ENCODE measurements around the gene ACVR1B.
A peak's percentile ranks its signal among the peaks of the same experiment; 100 is the strongest.

ACVR1B gene

GRCh38 chr12:51920046-51920445 lies 31.5 kb upstream of the ACVR1B start:
- Histone ChIP-seq H3K9ac (ENCODE audit: low read length) (no peak overlapping the region), H3K36me3 (ENCODE audit: control insufficient read depth, insufficient read depth, low read length) (no peaks in the 10 kb centered on the region), H3K27ac (ENCODE audit: low read depth, low read length) (no peak overlapping the region), H3K4me1 (ENCODE audit: control insufficient read depth, insufficient read depth, low read length) (peaks cover 28% of the 10 kb centered on the region), H3K9me3 (ENCODE audit: control insufficient read depth, insufficient read depth, low read depth, low read length) (no peaks in the 10 kb centered on the region), H3K4me3 (ENCODE audit: low read depth, low read length) (no peak overlapping the region), H3K27me3 (ENCODE audit: control insufficient read depth, insufficient read depth, low read length) (peaks cover 16% of the 10 kb centered on the region)

GRCh38 chr12:51921017-51921725 lies 30.3 kb upstream of the ACVR1B start:
- no peaks in the 10 kb centered on the region for H3K36me3 ChIP-seq (ENCODE audit: control insufficient read depth, insufficient read depth, low read length)
- H3K4me3 ChIP-seq (ENCODE audit: low read depth, low read length) = no peak overlapping the region
- H3K27ac ChIP-seq (ENCODE audit: low read depth, low read length) = no peak overlapping the region
- peaks cover 25% of the 10 kb centered on the region for H3K4me1 ChIP-seq (ENCODE audit: control insufficient read depth, insufficient read depth, low read length)
- H3K9me3 ChIP-seq (ENCODE audit: control insufficient read depth, insufficient read depth, low read depth, low read length) = no peaks in the 10 kb centered on the region
- peaks cover 19% of the 10 kb centered on the region for H3K27me3 ChIP-seq (ENCODE audit: control insufficient read depth, insufficient read depth, low read length)
- no peak overlapping the region for H3K9ac ChIP-seq (ENCODE audit: low read length)

- H3K9ac ChIP-seq (ENCODE audit: low read length) = no peak overlapping the region
- no peaks in the 10 kb centered on the region for H3K9me3 ChIP-seq (ENCODE audit: control insufficient read depth, insufficient read depth, low read depth, low read length)
- no peak overlapping the region for H3K27ac ChIP-seq (ENCODE audit: low read depth, low read length)
Measured at GRCh38 chr12:51922146-51922545, 29.4 kb upstream of the ACVR1B start.

DNA sequence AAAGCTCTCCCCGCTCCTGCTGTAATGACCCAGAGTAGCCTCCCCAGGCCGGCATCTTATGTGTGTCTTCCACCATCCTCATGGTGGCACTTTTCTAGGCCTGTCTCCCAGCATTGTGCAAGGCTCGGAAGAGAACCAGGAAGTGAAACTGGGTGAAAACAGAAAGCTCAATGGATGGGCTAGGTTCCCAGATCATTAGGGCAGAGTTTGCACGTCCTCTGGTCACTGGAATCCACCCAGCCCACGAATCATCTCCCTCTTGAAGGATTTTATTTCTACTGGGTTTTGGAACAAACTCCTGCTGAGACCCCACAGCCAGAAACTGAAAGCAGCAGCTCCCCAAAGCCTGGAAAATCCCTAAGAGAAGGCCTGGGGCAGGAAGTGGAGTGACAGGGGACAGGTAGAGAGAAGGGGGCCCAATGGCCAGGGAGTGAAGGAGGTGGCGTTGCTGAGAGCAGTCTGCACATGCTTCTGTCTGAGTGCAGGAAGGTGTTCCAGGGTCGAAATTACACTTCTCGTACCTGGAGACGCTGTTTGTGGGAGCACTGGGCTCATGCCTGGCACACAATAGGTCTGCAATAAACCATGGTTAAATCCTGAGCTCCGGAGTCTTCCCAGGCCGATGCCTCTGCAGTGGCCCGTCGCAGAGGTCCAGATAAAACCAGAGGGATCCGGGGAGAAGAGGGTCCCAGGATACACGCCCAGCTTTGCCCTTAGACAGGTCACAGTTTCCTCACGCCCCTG lies 28.6 kb upstream of the ACVR1B start:
- no peaks in the 10 kb centered on the region for H3K9me3 ChIP-seq (ENCODE audit: control insufficient read depth, insufficient read depth, low read depth, low read length)
- peaks cover 29% of the 10 kb centered on the region for H3K4me1 ChIP-seq (ENCODE audit: control insufficient read depth, insufficient read depth, low read length)
- peaks cover 19% of the 10 kb centered on the region for H3K27me3 ChIP-seq (ENCODE audit: control insufficient read depth, insufficient read depth, low read length)
- no peaks in the 10 kb centered on the region for H3K36me3 ChIP-seq (ENCODE audit: control insufficient read depth, insufficient read depth, low read length)
- 0 out of 2 replicates have a peak overlapping the region, but pooled peaks have one; percentile 7 for H3K4me3 ChIP-seq (ENCODE audit: low read depth, low read length)
- no peak overlapping the region for H3K27ac ChIP-seq (ENCODE audit: low read depth, low read length)
- no peak overlapping the region for H3K9ac ChIP-seq (ENCODE audit: low read length)

More at GRCh38 chr12:51922146-51922545, 29.4 kb upstream of the ACVR1B start:
- H3K4me1 ChIP-seq (ENCODE audit: control insufficient read depth, insufficient read depth, low read length) = peaks cover 29% of the 10 kb centered on the region
- no peak overlapping the region for H3K4me3 ChIP-seq (ENCODE audit: low read depth, low read length)
- H3K36me3 ChIP-seq (ENCODE audit: control insufficient read depth, insufficient read depth, low read length) = no peaks in the 10 kb centered on the region
- H3K27me3 ChIP-seq (ENCODE audit: control insufficient read depth, insufficient read depth, low read length) = peaks cover 19% of the 10 kb centered on the region

- Histone ChIP-seq H3K36me3 (ENCODE audit: control insufficient read depth, insufficient read depth, low read length) (no peaks in the 10 kb centered on the region), H3K27me3 (ENCODE audit: control insufficient read depth, insufficient read depth, low read length) (peaks cover 19% of the 10 kb centered on the region), H3K4me1 (ENCODE audit: control insufficient read depth, insufficient read depth, low read length) (peaks cover 29% of the 10 kb centered on the region), H3K4me3 (ENCODE audit: low read depth, low read length) (peak overlapping the region; percentile 34), H3K9me3 (ENCODE audit: control insufficient read depth, insufficient read depth, low read depth, low read length) (no peaks in the 10 kb centered on the region), H3K27ac (ENCODE audit: low read depth, low read length) (no peak overlapping the region), H3K9ac (ENCODE audit: low read length) (no peak overlapping the region)
Measured at GRCh38 chr12:51923506-51924365, 27.8 kb upstream of the ACVR1B start.

DNA sequence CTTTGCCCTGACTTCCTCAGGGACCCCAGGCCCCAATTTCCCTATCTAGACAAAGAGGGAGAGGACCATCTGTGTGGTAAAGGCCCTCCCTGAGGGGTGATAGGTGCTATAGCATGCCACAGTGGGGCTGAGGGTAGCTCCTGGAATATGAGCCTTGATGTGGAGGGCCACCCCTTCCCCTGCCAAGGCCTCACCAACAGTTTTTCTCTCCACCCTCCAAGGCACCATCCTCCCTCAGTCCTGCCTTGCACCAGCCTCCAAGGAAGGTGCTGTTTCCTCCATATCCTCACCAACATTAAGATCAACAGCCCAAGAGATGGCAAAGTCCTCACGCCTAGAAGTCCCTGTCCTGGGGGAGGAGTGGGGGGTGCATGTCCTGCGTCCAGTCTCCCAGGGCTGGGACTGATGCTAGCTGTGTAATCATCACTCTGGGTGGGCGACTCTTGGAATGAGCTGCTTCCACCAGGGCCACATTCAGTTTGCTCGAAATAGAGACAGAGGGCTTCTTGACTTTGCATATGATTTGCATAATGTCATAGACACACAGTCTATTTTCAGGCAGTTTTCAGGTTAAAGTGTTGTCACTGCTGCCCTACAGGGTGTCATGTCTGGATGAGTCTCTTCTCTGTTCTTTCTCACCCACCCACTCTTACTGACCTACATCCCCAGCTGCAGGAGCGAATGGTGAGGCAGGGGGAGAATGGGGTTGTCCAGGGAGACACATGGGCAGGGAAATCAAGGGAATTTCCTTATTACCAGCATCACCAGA lies 26.8 kb upstream of the ACVR1B start:
- Histone ChIP-seq H3K27me3 (ENCODE audit: control insufficient read depth, insufficient read depth, low read length) (peaks cover 19% of the 10 kb centered on the region), H3K9me3 (ENCODE audit: control insufficient read depth, insufficient read depth, low read depth, low read length) (no peaks in the 10 kb centered on the region)

DNA sequence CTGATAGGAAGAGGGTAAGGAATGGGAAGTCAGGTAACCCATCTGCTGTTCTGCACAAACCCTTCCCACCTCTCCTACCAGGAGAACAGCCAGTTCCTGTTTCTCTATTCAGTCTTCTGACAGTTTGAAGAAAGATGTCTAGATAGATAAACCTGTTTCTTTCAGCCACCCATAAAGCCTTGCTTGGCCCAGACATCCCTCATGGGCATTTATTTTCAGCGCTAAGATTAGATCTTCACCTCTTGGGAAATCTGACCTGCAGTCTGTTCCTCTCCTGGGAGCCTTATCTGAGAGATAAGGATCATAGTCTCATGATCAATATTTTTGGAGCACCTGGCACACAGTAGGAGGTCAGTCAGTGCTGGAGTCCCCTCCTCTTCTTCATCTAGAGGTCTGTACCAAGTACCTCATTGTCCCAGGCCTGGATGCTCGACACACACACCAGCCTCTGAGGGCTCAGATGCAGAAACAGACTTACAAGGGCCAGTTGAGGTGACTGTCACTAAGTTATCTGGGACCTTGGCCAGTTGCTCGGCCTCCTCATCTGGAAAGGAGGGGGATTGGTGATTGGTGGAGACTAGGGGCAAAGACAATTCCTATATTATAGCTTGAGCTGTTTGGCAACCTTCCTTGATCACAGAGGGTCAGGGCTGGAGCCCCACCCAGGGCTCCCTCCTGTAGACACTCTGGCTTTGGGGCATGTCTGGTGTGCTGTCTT lies 26.0 kb upstream of the ACVR1B start:
- no peaks in the 10 kb centered on the region for H3K36me3 ChIP-seq (ENCODE audit: control insufficient read depth, insufficient read depth, low read length)
- no peak overlapping the region for H3K27ac ChIP-seq (ENCODE audit: low read depth, low read length)
- H3K9ac ChIP-seq (ENCODE audit: low read length) = no peak overlapping the region
- peaks cover 19% of the 10 kb centered on the region for H3K27me3 ChIP-seq (ENCODE audit: control insufficient read depth, insufficient read depth, low read length)
- no peak overlapping the region for H3K4me3 ChIP-seq (ENCODE audit: low read depth, low read length)
- H3K4me1 ChIP-seq (ENCODE audit: control insufficient read depth, insufficient read depth, low read length) = peaks cover 29% of the 10 kb centered on the region
- no peaks in the 10 kb centered on the region for H3K9me3 ChIP-seq (ENCODE audit: control insufficient read depth, insufficient read depth, low read depth, low read length)

More for the DNA sequence above, 26.8 kb upstream of the ACVR1B start:
- no peak overlapping the region for H3K27ac ChIP-seq (ENCODE audit: low read depth, low read length)
- no peak overlapping the region for H3K4me3 ChIP-seq (ENCODE audit: low read depth, low read length)
- H3K9ac ChIP-seq (ENCODE audit: low read length) = no peak overlapping the region
- no peaks in the 10 kb centered on the region for H3K36me3 ChIP-seq (ENCODE audit: control insufficient read depth, insufficient read depth, low read length)
- peaks cover 29% of the 10 kb centered on the region for H3K4me1 ChIP-seq (ENCODE audit: control insufficient read depth, insufficient read depth, low read length)

DNA sequence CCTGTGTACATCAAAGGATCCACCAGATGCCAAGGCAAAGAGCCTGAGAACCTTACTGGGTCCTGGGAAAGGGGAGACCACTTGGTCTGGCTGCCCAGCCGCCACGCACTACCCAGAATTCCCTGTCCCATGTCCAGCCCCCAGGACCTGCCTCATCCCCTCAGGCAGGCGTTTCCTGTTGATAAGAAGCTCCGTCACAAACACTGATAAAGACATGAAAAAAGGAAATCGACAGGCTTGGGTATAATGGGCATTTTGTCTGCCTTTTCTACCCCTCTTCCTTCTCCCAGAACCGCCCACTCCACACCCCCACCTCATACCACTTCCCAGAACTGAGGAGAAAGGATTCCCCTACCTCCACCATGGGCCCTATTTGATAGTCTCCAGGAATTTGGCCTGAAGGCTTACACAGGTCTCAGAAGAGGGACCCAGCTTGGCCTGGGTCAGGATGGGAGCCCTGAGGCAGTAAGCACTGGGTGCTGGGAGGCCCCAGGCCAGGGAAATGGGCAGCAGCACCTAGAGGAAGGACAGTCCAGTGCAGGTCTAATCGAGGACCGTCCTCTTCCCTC lies 25.4 kb upstream of the ACVR1B start:
- H3K27ac ChIP-seq (ENCODE audit: low read depth, low read length) = no peak overlapping the region; the same call in 1 of the 2 replicates
- no peaks in the 10 kb centered on the region for H3K36me3 ChIP-seq (ENCODE audit: control insufficient read depth, insufficient read depth, low read length)
- H3K9me3 ChIP-seq (ENCODE audit: control insufficient read depth, insufficient read depth, low read depth, low read length) = no peaks in the 10 kb centered on the region
- H3K9ac ChIP-seq (ENCODE audit: low read length) = no peak overlapping the region
- H3K4me1 ChIP-seq (ENCODE audit: control insufficient read depth, insufficient read depth, low read length) = peaks cover 26% of the 10 kb centered on the region
- H3K4me3 ChIP-seq (ENCODE audit: low read depth, low read length) = no peak overlapping the region
- H3K27me3 ChIP-seq (ENCODE audit: control insufficient read depth, insufficient read depth, low read length) = peaks cover 19% of the 10 kb centered on the region

DNA sequence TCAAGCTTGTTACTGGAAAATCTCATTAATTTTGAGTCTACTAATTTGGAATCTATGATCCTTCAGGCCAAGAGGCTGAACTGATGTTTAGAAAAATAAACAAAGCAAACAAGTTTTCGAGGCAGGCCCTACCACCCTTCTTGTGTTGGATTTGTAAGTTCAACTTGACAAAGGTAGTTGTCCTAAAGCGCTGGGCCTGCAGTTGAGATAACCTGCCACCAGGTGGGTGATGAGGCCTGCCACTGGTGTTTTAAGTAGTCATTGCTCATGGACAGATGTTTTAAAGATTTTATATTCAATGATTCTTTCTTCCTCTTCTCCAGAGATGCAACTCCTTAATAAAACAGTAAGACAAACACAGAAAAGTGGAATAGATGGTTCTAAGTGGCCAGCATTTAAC lies 24.8 kb upstream of the ACVR1B start:
- peaks cover 19% of the 10 kb centered on the region for H3K27me3 ChIP-seq (ENCODE audit: control insufficient read depth, insufficient read depth, low read length)
- H3K27ac ChIP-seq (ENCODE audit: low read depth, low read length) = no peak overlapping the region; the same call in 1 of the 2 replicates
- H3K9me3 ChIP-seq (ENCODE audit: control insufficient read depth, insufficient read depth, low read depth, low read length) = no peaks in the 10 kb centered on the region
- no peaks in the 10 kb centered on the region for H3K36me3 ChIP-seq (ENCODE audit: control insufficient read depth, insufficient read depth, low read length)
- peaks cover 22% of the 10 kb centered on the region; the same call in 1 of the 2 replicates for H3K4me1 ChIP-seq (ENCODE audit: control insufficient read depth, insufficient read depth, low read length)
- no peak overlapping the region for H3K9ac ChIP-seq (ENCODE audit: low read length)
- H3K4me3 ChIP-seq (ENCODE audit: low read depth, low read length) = no peak overlapping the region

Measured in HUES6 (cell line).